Duodenal mucosa (tissue), 2 donors: ENCODE results near the gene LAMB3.

Source experiments
- H3K27ac ChIP-seq: one replicate; pipeline ENCODE4 v1.7.0; 2013; ENCODE audit warnings: low read depth, low read length
- H3K27me3 ChIP-seq, 2 donors: one replicate each; pipeline ENCODE4 v1.7.0; 2013; ENCODE audit warnings: low read length in 2 of 2, control low read depth in 1 of 2; ENCODE audit not compliant: insufficient read depth in 2 of 2, control insufficient read depth in 1 of 2
- H3K36me3 ChIP-seq, 2 donors: one replicate each; pipeline ENCODE4 v1.7.0; 2013; ENCODE audit warnings: low read length in 2 of 2, control low read depth in 1 of 2; ENCODE audit not compliant: insufficient read depth in 2 of 2, control insufficient read depth in 1 of 2
- H3K4me1 ChIP-seq, 2 donors: one replicate each; pipeline ENCODE4 v1.7.0; 2013; ENCODE audit warnings: low read length in 2 of 2, control low read depth in 1 of 2; ENCODE audit not compliant: insufficient read depth in 2 of 2, control insufficient read depth in 1 of 2
- H3K4me3 ChIP-seq, 2 donors: one replicate each; pipeline ENCODE4 v1.7.0; 2013; ENCODE audit warnings: low read length in 2 of 2, low read depth in 1 of 2
- H3K9ac ChIP-seq, 2 donors: one replicate each; pipeline ENCODE4 v1.7.0; 2013; ENCODE audit warnings: low read length in 2 of 2, low read depth in 1 of 2
- H3K9me3 ChIP-seq, 2 donors: one replicate each; pipeline ENCODE4 v1.7.0; 2013; ENCODE audit warnings: low read length in 2 of 2, control low read depth in 1 of 2; ENCODE audit not compliant: control insufficient read depth in 1 of 2

The LAMB3 gene

DNA sequence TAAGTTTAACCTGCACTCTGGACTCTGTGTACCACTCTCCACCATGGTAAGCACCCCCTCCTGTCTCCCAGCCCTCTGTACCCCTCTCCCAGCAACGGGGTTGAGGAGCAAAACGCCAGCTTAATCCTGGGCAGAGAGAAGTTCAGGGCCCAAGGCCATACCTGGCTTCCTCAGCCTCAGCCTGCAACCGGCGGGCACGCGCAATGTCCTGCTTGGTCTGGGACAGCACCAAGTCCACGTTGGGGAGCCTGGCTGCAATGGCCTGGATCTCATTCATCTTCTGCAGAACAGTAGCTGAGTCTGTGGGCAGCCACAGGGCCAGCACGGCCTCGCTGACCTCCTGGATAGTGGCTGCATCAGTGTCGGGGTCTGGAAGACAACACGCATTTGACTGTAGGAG is 33.9 kb downstream of the LAMB3 start:
- no peak overlapping the region for H3K27ac ChIP-seq
- no peaks in the 10 kb centered on the region for H3K27me3 ChIP-seq
- H3K9ac ChIP-seq = no peak overlapping the region
- peaks cover 11 to 44% of the 10 kb centered on the region in 2 donors for H3K36me3 ChIP-seq
- no peaks in the 10 kb centered on the region for H3K9me3 ChIP-seq
- no peak overlapping the region for H3K4me3 ChIP-seq
- H3K4me1 ChIP-seq = peaks cover 26 to 42% of the 10 kb centered on the region in 2 donors

DNA sequence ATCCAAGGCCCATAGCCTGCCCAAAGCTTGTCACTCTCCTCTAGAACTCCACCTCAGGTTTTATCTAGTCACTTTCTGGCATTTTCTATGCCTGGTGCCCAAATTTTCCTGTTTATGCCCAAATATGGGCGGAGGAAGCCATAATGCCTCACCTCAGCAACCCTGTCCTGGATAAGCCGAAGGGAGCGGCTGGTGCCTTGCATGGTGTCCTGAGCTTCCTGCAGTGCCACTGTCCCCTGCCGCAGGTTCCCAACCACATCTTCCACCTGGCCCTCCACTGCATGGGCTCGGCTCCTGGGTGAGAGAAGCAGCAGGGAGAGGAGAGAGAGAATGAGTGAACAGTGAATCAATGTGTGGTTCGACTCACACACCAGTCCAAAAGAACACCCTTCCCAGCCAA is 34.5 kb downstream of the LAMB3 start:
- H3K27ac ChIP-seq = no peak overlapping the region
- no peaks in the 10 kb centered on the region for H3K27me3 ChIP-seq
- no peak overlapping the region for H3K9ac ChIP-seq
- H3K9me3 ChIP-seq = no peaks in the 10 kb centered on the region
- no peak overlapping the region for H3K4me3 ChIP-seq
- H3K36me3 ChIP-seq = peaks cover 11 to 39% of the 10 kb centered on the region in 2 donors
- peaks cover 26 to 42% of the 10 kb centered on the region in 2 donors for H3K4me1 ChIP-seq

DNA sequence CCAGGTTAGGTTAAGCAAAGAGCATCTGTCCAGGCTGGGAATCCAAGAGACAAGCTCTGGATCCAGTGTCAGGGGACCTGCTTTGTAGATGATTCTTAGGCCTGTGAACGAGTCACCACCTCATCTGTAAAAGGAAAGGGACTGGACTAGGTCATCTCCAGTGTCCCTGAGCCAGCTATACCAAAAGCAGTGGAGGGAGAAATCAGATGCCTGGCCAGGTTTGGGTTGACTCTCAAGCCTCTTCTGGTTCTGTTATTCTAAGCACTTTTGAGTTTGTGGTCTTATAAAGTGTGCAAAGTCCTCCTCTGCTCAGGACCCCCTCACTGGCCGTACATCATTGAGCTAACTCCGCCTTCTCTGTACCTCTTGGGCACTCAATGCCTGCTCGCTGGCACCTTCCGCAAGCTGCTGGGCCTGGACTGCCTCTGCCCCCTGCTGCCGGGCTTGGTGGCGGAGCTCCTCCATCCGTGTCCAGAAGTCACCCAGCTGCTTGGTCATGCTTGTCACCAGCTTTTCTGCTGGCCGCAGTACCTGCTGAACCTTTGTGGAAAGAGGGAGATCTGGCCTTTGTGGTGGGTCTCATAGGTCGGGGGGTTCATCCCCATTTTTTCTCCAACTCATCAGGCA is 35.1 kb downstream of the LAMB3 start:
- H3K9me3 ChIP-seq = no peaks in the 10 kb centered on the region
- no peak overlapping the region for H3K9ac ChIP-seq
- H3K4me3 ChIP-seq = no peak overlapping the region
- peaks cover 25 to 39% of the 10 kb centered on the region in 2 donors for H3K4me1 ChIP-seq
- H3K27ac ChIP-seq = no peak overlapping the region
- peaks cover 9 to 33% of the 10 kb centered on the region in 2 donors for H3K36me3 ChIP-seq
- no peaks in the 10 kb centered on the region for H3K27me3 ChIP-seq

DNA sequence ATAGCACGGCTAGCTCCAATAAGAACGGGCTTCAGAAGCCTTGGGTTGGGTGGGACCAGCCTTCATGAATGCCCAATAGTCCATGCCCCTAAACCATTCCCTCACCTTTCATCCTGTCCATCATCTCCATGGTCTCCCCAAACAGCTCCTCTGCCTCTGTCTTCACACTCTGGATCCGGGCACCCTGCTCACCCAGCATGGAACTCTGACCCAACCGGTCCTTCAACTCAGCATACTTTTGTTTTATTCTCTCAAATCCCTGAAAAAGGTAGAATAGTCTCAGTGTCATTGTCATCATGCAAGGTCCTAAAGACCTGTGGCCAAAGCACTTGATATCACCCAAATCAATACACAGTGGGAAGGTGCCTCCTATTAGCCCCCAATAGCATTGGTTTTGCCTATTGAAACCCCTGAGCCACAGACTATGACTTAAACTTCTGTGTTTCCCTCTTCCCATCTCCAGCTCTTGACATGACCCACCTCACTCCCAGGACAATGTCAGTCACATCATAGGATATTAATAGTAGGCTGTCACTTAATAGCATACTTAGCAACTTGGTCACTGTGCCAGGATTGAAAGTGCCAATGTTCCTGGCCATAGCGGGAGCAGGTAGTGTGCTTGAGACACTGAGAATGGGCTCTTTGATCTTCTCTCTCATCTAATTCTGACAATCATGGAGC is 35.7 kb downstream of the LAMB3 start:
- no peak overlapping the region for H3K27ac ChIP-seq
- no peaks in the 10 kb centered on the region for H3K9me3 ChIP-seq
- no peaks in the 10 kb centered on the region for H3K27me3 ChIP-seq
- no peak overlapping the region for H3K4me3 ChIP-seq
- H3K36me3 ChIP-seq = peaks cover 8 to 29% of the 10 kb centered on the region in 2 donors
- H3K9ac ChIP-seq = no peak overlapping the region
- H3K4me1 ChIP-seq = peaks cover 19 to 33% of the 10 kb centered on the region in 2 donors

DNA sequence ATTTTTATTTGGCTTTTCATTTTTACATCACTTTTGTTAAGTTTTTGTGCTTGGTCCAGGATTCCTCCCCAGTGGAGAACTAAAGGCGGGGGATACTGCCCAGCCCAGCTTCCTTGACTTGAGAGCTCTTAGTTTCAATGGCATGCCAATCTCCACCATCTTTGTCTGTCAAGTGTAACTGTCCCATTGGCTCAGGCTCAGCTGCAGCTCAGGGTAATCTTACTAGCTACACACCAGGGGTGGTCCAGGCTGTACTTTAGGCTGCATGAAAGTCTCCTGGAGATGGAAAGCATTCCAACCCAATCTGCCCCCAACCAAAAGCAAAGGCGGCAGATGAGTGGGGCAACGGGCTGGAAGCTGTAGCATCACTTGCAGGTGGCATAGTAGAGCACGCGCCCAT is 37.3 kb downstream of the LAMB3 start:
- peaks cover 10 to 17% of the 10 kb centered on the region in 2 donors for H3K4me1 ChIP-seq
- H3K9me3 ChIP-seq = no peaks in the 10 kb centered on the region
- no peak overlapping the region for H3K9ac ChIP-seq
- no peaks in the 10 kb centered on the region for H3K27me3 ChIP-seq
- H3K4me3 ChIP-seq = no peak overlapping the region
- H3K27ac ChIP-seq = no peak overlapping the region
- H3K36me3 ChIP-seq = peaks cover 8 to 29% of the 10 kb centered on the region in 2 donors

DNA sequence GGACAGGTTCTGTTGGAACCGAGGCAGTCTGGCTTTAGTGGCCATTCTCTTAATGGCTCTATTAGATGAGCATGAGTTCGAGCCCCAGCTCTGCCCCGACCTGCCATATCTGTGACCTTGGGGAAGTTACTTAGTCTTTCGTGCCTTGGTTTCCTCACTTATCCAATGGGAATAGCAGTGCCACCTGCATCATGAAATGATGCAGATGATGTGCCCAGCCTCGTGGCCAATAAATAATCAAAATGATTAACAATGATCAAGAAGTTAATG is 38.1 kb downstream of the LAMB3 start:
- H3K27me3 ChIP-seq = no peaks in the 10 kb centered on the region
- H3K36me3 ChIP-seq = peaks cover 8 to 26% of the 10 kb centered on the region in 2 donors
- H3K4me3 ChIP-seq = no peak overlapping the region
- H3K9ac ChIP-seq = no peak overlapping the region
- no peak overlapping the region for H3K27ac ChIP-seq
- peaks cover 6 to 9% of the 10 kb centered on the region in 2 donors for H3K4me1 ChIP-seq
- no peaks in the 10 kb centered on the region for H3K9me3 ChIP-seq

DNA sequence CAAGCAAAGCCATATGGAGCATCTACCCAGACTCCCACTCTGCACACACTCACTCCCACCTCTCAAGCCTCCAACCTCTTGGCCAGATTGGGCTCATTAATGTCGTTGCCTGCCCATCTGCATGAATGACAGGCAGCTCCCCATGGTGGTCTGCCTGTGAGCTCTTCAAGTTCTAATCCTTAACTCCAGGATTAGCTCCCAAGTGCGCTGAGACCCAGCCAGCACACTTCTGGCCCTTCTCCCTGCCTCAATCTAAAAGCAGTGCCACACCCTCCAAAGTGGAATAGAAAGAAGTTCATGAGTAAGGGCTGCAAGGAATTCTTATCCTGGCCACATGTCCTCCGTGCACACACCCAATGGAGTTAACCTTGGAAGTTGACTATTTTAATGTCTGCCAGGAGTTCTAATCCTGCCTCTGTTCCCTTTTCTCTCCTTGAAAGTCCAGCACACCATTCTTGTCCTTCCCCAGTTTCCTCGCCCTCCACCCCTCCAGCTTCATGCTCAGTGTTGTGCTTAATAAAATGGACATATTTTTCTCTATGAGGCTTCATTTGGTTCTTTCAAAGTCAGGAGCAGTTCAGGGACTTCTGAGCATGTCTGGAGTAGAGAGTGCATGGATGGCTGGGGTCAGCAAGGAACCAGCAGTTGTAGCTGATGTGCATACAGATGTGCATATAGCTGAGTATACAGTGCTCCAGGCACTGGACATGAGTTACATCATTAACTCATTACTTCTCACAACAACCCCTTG is 38.6 kb downstream of the LAMB3 start:
- H3K27me3 ChIP-seq = no peaks in the 10 kb centered on the region
- peaks cover 8 to 26% of the 10 kb centered on the region in 2 donors for H3K36me3 ChIP-seq
- H3K4me3 ChIP-seq = no peak overlapping the region
- H3K9me3 ChIP-seq = no peaks in the 10 kb centered on the region
- H3K9ac ChIP-seq = no peak overlapping the region
- peaks cover under 1 to 4% of the 10 kb centered on the region in 2 donors for H3K4me1 ChIP-seq
- H3K27ac ChIP-seq = no peak overlapping the region

DNA sequence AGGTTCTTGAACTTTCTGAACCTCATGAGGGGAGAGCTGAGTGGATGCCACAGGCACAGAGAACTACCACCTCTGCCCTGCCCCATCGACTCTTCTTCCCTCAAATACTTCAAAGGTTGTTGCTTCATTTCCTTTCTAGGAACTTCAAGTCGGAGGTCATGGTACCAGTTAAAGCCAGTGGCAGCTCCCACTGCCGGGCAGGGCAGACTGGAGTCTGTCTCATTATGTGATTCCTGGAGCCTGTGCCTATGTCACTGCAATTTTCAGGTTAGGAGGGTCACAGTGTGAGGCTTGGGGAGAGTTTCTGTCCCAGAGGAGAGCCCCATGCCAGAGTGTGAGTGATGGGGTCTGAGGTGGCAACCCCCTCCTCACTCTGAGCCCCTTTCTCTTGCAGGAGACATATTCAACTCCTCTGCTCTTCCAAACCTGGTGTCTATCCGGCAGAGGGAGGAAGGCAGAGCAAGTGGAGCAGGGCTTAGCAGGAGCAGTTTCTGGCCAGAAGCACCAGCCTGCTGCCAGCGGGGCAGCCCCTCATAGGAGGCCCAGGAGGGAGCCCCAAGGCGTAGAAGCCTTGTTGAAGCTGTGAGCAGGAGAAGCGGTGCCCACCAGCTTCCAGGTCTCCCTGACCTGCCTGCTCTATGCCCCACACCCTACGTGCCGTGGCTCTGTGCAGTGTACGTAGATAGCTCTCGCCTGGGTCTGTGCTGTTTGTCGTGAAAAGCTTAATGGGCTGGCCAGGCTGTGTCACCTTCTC is 39.4 kb downstream of the LAMB3 start:
- Histone ChIP-seq H3K27me3 (no peaks in the 10 kb centered on the region), H3K9me3 (no peaks in the 10 kb centered on the region), H3K4me3 (no peak overlapping the region), H3K9ac (no peak overlapping the region), H3K36me3 (peaks cover 3 to 26% of the 10 kb centered on the region in 2 donors), H3K27ac (no peak overlapping the region), H3K4me1 (no peaks in the 10 kb centered on the region)

DNA sequence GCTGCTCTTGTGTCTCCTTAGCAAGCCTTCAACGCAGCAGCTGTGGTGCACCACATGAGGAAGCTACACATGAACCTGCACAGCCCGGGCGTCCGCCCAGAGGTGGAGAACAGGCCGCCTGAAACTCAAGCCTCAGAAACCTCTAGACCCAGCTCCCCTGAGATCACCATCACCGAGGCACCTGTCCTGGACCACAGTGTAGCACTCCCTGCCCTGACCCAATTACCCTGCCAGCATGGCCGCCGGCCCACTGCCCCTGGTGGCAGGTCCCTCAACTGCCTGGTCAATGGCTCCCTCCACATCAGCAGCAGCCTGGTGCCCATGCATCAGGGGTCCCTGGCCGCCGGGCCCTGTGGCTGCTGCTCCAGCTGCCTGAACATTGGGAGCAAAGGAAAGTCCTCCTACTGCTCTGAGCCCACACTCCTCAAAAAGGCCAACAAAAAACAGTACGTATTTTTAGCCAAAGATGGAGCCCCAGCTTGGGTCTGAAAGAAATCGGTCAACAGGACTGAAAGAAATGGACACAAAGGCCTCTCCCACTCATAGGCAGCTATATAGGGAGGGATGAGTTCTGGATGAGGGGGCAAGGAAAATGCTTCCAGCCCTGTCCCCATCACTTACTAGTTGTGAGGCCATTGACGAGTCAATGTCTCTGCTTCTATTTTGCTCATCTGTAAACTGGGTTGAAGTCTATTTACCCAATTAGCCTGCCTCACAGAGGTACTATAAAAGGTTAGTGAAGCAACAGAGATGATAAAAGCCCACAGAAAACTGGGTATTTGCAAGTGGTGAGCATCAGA is 40.3 kb downstream of the LAMB3 start:
- Histone ChIP-seq H3K4me1 (no peaks in the 10 kb centered on the region), H3K9me3 (no peaks in the 10 kb centered on the region), H3K4me3 (no peak overlapping the region), H3K27me3 (no peaks in the 10 kb centered on the region), H3K27ac (no peak overlapping the region), H3K36me3 (peaks cover 3 to 20% of the 10 kb centered on the region in 2 donors), H3K9ac (no peak overlapping the region)
